Effector CD8-positive, alpha-beta T cell (primary cell): ENCODE data around the gene CHERP.
A peak's percentile ranks its signal among the peaks of the same experiment; 100 is the strongest.
"Not testable (repeated sequence)": the region's sequence is repeated elsewhere in the genome, so short reads cannot be mapped to it uniquely, and the experiment has no call there.

ENCODE experiments used
- DNase-seq: peaks from one replicate; lab custom pipeline; 2025; lab: John Stamatoyannopoulos, UW

Gene CHERP

DNA sequence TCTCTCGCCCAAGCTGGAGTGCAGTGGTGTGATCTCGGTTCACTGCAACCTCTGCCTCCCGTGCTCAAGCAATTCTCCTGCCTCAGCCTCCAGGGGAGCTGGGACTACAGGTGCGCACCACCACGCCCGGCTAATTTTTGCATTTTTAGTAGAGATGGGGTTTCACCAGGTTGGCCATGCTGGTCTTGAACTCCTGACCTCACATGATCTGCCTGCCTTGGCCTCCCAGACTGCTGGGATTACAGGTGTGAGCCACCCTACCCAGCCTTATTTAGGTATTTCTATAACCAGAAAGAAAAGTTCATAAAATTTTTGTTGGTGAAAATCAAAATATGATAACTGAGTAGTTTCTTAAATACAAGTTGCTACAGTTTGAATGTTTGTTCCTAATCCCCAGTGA, 1.5 kb upstream of the CHERP start:
- DNase-seq, result not testable (repeated sequence)

DNA sequence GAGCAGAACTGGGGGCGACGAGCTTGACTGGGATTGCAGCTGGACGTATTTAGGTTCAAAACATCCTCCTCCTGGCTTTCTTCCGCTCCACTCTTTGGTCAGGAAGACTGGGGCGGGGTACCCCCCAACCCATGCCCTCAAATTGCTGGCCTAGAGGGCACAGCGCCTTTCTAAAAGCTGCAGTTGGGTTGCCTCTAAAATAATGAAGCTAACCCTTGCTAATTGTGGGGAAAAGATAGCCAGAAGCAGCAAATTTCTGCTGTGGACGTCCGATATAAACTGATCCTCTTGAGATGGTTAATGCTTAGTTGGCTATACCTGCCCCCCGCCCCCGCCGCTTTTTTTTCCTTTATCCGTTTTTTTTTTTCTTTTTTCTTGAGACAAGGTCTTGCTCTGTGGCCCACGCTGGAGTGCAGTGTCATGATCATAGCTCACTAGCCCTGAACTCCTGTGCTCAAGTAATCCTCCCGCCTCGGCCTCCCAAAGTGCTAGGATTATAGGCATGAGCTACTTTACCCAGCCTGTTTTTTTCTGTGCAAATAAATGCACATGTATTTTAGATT, 754 bp upstream of the CHERP start:
- no peak for DNase-seq

GRCh38 chr19:16541526-16542044, 652 bp downstream of the CHERP start:
- no peak for DNase-seq

GRCh38 chr19:16540948-16541347, 1.3 kb downstream of the CHERP start:
- no peak for DNase-seq

GRCh38 chr19:16537111-16537510, 5.1 kb downstream of the CHERP start:
- no peak for DNase-seq

GRCh38 chr19:16536130-16536529, 6.1 kb downstream of the CHERP start:
- no peak for DNase-seq

- DNase-seq, result no peak
Observed at GRCh38 chr19:16535381-16535780, 6.9 kb downstream of the CHERP start.

DNA sequence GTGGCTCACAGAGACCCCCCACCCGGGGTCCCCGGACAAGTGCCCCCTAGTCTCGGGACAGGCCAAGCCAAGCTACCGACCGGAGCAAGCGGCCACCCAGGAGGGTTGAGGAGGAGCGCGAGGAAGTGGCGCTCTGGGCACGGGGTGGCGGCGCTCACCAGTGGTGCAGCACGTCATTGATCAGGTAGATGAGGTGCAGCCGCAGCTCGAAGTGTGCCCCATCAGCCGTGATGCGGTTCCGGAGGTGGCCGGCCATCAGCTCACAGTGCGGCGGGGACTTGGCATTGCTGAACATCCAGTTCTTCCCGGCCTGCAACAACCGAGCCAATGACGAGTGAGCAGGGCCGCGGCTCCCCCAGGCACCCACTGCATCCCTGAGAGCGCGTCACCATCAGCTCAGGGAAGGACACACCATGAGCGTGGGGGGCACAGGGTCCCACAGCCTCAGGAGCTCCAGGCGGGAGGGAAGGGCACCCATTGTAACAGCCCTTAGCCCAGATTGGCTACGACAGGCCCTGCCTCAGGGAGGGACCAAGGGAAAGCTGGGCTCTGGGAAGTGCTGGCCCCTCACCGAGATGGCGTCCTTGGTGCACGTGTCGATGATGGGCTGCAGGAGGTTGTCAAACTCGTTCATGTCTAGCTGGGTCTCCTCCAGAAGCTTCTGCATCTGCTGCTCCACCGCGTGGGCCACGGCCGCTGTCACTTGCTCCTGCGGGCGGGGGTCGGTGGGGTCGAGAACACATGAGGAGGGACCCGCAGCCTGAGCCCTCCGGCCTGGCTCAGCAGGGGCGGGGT, 9.6 kb downstream of the CHERP start:
- no peak for DNase-seq

DNA sequence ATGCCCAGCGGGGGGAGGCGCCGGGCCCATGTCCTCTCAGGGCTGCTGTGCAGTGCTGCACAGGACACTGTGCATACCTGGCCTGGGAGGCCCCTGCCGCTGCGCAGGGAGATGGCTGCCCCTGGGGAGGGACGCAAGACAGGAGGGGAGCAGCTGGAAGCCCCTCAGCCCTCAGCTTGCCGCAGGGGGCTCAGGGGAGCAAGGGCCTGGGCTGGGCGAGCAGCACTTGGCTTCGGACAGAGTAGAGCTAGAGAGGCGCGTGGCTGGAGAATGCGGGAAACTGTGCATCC, 10.9 kb downstream of the CHERP start:
- no peak for DNase-seq

- no peak for DNase-seq
Observed at GRCh38 chr19:16530540-16531379, 11.5 kb downstream of the CHERP start.

GRCh38 chr19:16529466-16530144, 12.6 kb downstream of the CHERP start:
- DNase-seq, result no peak

DNA sequence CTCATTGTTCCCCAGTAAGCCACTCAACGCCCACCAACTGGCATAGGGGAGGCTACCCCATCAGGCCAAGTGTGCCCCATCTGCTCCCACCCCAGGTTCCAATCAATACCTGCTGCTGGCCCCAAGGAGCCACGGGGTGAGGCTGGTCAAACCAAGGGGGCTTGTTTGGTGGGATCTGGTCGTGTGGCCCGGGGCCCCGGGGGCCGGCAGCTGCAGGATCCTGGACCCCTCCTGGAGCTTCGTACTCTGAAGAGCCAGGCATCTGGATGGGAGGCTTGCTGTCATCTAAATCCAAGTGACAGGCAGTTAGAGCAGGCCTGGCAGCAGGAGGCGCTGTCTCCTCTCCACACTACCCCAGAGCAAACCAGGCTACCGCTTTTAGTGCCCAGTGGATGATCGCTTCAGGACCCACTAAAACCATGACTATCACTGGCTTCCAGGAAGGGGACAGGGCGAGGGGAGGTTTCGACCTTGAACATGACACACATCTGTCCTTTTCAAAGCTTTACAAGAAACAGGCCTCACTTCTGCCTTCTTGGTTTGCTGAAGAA, 14.2 kb downstream of the CHERP start:
- DNase-seq, result peak; percentile 5

DNA sequence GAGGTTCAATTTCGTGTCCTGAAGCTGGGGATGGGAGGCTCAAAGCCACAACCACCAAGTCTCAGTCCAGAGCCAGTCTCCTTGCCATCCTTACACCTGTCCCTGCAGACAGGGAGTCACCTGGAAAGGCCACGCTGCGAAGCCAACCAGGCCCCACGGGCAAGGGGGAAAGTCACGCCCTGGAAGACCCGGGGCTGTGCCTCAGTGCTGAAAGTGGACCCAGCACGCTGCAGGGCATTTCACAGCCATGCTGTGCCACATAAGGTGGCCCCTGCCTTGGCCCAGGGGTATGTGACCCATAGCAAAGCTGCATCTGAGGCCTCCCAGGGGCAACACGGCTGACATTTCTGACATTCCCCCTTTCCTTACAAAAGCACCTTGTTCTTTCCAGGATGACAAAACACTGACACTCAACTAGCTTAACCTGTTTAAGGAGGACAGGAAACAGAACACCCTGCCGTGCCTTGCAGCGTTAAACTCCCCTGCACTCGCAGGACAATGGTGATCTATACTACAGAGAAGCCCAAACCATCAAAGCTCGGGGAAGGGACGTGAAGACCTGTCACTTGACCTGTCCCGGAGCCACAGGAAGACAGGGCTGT, 14.8 kb downstream of the CHERP start:
- no peak for DNase-seq

DNA sequence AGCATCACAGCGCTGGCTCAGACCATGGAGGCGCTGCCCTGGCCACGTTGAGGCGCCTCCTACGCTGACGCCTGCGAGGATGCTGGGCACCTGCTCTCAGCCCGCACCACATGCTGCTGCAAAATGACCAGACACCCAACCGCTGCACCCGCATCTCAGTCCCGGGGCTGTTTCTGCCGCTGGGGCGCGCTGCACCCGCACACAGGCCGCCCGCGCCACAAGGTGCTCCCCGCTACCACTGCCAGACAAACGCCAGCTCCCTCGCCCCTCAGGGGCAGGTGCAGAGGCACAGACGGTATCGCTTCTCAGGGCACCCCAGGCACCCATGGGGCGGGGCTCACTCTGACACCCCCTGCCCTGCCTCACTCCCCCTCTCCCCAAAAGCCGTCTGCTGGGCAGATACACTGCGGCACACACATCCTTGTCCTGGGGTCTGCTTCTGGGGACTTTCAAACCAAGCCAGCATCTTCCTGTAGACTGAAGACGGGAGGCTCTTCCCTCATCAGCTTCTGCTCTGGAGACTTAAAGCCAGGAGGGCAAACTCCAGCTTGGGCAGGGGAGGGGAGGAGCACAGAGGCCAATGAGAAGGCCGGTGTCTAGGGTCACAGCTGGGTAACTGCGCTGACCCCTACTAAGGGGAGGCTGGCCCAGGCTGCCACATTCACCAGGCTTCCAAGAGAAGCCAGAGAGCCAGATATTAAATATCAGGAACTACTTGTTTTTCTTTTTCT, 16.3 kb downstream of the CHERP start:
- DNase-seq, result no peak

DNA sequence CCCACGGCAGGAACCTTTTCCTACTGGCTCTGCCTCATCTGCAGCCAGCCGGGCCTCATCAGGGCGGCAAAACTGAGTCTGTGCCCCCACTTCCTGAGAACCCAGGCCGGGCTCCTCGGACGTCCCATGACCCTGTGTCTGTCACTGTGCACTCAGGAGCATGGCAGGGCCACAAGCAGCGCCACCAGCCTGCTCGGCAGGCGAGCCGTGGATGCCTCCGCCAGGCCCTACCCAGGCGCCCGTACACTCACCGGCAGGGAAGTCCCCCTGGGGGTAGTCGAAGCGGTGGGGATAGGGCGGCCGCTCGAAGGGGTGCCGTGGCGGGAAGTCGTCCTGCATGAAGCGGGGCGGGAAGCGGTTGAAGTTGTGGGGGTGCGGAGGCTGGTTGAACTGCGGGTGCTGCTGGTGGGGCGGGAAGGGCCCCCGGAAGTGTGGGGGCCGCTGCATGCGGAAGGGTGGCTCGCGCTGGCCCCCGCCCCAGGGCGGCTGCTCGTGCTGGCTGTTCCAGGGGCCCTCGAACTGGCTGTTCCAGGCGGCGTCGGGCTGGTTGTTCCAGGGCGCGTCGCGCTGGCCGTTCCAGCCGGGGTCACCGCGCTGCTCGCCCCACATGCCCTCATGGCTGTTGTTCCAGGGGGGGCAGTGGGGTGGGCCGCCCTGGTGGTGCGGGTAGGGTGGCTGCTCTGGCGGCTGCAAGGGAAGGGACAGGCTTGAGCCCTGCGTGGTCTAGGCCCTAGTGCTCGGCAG, 17.1 kb downstream of the CHERP start:
- DNase-seq, result no peak

- DNase-seq, result no peak
Observed at GRCh38 chr19:16522559-16523377, 19.5 kb downstream of the CHERP start.

DNA sequence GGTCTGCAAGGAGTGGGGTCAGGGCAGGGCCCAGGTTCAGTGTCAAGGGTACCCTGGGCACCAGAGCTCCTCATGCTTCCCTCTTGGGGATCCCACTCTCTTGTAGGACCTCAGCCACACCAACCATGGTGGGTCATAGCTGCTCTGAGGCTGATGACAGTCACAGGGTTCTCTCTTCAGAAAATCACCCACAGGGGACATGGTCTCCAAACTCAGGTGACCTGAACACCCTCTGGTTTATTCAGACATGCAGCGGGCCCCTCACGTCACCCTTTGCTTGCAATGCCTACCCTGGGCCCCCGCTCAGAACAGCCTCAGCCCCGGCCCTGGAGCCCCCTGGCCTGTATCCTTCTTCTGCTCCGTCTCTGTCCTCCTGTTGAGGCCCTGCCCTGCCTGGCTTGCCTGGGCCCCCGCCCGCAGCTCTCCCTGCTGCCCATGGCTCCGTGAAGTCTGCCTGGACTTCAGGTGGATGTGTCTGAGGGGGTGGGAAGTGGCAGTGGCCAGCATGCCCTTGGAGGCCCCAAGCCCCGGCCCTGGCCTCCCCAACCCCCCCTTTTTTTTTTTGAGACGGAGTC, 20.4 kb downstream of the CHERP start:
- DNase-seq, result no peak

DNA sequence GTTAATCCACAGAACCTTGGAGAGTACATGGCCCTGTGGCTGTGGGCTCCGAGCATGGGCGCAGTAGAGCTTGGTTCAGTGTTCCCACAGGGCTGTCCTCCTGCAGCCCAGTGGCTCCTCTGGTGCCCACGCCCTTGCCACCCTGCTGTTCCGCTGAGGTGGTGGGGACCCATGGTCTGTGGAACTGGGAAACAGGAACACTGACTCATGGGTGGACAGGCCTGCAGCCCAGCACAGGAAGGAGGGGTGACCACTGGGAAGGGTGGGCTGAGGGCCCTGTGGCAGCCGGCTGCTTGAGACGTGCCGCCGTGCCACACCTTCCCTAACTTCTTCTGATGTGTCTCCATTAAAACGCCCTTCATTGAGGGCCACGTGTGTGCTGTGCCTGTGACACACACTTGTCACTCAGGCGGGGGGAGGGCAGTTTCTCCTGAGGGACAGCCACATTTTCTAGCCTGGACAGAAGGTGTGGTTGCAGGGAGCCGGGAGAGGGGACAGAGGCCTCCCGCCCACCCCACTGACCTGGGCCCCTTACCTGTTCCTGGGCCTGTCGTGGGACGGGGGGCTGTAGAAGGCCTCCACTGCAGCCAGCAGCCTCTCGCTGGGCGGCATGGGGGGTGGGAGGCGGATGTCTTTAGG, 21.1 kb downstream of the CHERP start:
- no peak for DNase-seq
